Activated CD8-positive, alpha-beta memory T cell treated with anti-CD3 and anti-CD28 coated beads, Interleukin-2, amount 50 U/mL, for 1 hour (primary cell): Measurements from ENCODE around the gene TRIM36.

Source experiments
- DNase-seq: peaks from one replicate; pipeline ENCODE4 v3.0.0-alpha.2; 2020; ENCODE audit errors: extremely low read depth

Gene TRIM36

DNA sequence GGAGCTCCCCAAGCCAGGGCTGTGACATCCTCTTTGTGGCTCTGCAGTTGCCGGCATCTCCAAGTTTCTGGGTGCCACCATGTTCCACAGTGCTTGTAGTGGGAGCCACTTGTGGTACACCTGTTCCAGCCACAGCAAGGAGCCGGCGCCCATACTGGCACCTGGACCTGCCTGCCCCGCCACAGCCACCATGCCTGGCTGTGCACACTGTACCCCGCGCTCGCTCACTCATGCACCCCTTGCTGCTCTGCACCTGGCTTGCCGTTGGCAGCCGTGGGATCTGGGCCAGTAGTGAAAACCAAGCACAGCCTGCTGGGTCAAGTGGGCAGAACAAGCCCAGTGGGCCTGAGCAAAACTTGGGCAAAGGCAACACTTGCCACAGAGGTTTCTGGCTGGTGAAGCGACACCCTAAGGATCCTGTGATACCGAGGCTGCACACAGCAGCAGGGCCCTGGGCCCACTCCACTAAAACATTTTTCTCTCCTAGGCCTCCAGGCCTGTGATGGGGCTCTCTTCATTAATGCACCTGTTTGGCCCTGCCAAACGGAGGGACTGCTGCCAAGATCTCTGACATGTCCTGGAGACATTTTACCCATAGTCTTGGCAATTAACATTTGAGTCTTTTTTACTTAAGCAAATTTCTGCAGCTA lies 2.8 kb downstream of the TRIM36 start:
- no peak for DNase-seq

DNA sequence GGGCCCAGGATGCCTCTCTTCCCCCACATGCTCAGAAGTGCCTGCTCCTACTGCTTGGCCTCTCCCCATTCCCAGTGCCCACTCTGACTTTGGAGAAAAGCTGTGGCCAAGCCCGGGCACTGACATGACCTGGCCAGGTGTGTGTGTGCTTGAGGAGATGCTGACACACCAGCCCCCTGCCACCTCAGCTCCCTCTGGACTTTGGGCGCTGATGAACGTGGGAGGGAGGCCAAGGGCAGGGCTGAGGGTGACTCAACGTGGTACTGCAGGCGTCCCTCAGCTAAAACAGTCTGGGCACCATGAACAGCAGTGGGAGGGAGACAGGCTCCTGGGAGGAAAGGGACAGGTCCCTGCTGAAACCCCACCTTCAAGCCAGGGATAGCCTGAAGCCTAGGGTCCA lies 3.9 kb downstream of the TRIM36 start:
- no peak for DNase-seq

DNA sequence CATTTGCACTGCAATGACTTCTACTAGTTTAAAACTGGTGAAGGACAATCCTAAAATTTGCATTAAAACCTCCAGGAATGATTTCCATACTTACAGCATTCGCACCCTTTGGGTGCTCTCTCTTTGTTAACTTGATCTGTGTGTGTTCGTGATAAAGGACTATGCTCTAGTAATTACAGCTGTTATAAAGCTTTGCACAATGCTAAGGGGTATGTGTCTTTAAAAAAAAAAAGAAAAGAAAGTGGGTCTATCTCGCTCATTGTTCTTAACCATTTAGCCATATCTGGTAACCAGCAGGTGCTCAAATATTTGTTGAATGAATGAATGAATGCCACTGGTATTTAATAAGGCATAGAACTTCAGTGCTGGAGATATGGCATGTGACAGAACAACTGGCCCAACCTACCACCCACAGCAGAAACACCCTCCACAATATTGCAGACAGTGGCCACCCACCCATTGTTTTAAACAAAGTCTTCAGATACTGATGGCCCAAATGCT lies 8.7 kb downstream of the TRIM36 start:
- no peak for DNase-seq

DNA sequence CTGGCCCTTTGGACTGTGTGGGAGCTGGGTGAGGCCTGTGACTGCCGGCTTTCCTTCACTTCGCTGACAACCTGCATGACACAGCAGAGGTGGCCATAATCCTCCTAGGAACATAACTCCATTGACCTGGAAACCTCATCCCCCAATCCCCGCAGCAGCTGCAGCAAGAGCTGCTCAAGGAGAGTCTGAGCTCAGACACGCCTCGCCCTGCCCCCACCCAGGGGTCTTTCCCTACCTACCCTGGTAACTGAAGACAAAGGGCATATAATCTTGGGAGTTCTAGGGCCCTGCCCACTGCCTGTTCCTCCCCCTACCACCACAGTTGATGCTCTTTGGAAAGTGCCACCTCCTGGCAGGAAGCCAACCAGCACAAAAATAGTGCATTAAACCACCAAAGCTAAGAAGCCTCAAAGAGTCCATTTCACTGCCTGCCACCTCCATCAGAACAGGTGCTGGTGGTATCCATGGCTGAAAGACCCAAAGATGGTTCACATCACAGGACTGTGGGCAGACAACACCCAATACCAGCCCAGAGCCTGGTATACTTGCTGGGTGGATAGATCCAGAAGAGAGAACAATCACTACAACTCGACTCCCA lies 18.4 kb downstream of the TRIM36 start:
- DNase-seq = no peak

DNA sequence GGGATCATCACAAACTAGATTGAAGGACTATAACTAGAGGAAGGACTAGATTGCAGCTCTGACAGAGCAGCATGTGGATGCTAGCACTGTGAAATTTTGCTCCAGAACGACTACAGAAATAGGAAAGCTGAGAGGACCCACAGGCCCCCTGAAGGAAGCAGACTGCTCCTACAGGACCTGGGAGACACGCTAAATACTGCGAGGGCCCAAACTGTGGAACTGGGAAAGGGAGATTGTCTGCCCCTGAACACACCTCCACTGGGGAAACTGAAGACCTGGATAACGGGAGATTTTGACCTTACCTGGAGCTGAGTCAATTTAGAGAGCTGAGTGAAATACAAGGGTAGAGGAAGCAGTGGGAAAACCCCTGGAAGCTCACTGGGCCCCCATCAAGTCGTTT lies 19.2 kb downstream of the TRIM36 start:
- no peak for DNase-seq

DNA sequence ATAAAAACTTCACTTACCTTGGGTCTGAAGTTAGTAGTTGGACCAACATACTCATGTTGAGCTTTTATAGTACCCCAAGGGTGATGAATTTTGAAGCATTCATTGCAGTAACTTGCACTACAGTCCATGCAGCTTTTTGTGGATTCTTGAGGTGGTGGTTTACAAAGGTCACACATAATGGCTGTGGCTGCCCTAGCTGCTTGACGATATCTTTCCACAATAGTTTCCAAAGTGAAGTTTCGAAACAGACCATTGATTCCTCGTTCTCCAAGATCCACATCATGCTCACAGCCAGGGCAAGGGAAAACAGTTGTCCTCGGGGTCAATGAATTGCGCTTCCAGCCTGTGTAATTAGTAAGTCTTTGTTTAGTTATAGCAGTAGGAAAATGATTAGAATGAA lies 22.7 kb downstream of the TRIM36 start:
- no peak for DNase-seq

- DNase-seq = no peak
These were observed 33.4 kb downstream of the TRIM36 start for GRCh38 chr5:115136294-115136693.

GRCh38 chr5:115132465-115132864 lies 37.2 kb downstream of the TRIM36 start:
- no peak for DNase-seq

- DNase-seq = no peak
These were observed 43.4 kb downstream of the TRIM36 start for GRCh38 chr5:115126303-115126702.

DNA sequence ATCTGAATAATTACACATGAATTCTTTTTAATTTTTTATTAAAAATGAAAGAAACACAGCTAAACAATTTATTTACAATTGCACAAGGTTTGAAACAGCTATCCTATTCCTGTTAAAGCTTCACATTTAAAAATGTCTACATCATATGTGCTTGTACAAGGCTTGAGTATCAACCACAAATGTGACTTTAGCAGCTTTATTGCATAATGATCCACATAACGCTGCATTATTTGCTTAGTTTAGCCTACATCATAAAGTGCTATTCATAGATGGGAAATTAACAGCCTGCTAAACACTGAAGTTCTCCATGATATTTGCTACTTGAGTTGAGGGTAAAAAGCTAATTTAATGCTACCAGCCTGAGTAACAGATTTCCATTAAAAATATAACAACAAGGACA lies 45.0 kb downstream of the TRIM36 start:
- DNase-seq = no peak

GRCh38 chr5:115116001-115116400 lies 53.7 kb downstream of the TRIM36 start:
- no peak for DNase-seq

DNA sequence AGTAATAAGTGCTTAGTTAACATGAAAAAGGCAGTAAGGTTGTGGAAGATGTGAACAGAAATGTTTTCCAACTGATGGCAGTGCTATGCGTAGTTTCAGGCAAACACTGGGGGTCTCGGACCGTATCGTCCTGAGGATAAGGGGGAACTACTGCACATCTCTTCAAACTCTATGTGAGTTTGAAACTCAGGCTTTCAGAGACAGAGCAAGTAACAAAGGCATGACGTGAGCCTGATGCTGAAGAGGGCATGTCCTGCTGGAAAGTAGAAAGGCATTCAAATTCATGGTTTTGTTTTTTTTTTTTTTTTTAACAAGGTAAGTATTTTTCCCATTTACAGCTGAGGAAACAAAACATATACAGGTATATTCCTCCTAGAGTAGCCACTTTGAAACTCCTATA lies 59.9 kb downstream of the TRIM36 start:
- no peak for DNase-seq

DNA sequence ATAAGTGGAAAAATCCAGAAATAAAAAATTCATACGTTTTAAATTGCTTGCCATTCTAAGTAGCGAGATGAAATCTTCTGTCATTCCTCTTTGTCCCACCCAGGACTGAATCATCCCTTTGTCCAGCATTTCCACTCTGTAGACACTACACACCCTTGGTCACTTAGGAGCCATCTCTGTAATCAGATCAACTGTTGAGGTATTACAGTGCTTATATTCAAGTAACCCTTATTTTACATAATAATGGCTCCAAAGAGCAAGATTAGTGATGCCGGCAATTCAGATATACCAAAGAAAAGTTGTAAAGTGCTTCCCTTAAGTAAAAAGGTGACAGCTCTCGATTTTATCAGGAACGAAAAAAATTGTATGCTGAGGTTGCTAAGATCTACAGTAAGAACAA lies 60.4 kb downstream of the TRIM36 start:
- no peak for DNase-seq

DNA sequence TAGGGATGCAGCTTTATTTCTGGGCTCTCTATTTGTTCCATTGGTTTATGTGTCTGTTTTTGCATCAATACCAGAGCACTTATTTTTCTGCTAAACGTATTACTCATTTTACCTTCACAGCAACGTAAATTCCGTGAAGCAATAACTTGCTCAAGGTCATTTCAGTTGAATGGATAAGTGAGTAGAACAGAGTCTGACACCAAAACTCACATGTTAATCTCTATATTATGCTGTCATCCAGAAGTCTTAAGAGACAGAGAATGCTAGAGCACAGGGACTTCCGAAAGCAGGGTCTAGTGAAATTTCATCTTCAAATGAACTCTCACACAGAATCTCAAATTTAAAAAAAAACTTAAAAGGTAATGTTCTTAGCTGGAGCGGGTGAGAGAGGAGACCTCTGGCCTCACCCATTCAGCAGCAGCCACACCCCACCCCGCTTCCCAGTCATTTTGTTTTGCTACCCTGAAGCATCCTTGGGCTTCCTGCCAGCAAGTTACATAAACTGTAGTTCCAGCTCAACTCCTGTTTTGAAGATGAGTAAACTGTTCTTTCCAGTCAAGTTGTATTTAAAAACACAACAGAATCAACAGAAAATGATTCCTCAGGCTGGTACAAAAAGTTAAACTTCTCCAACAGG lies 69.3 kb downstream of the TRIM36 start:
- no peak for DNase-seq

- no peak for DNase-seq
These were observed 71.5 kb downstream of the TRIM36 start for GRCh38 chr5:115098041-115098702.

- no peak for DNase-seq
These were observed 72.5 kb downstream of the TRIM36 start for GRCh38 chr5:115097236-115097635.

- no peak for DNase-seq
These were observed 73.5 kb downstream of the TRIM36 start for GRCh38 chr5:115096034-115096769.

DNA sequence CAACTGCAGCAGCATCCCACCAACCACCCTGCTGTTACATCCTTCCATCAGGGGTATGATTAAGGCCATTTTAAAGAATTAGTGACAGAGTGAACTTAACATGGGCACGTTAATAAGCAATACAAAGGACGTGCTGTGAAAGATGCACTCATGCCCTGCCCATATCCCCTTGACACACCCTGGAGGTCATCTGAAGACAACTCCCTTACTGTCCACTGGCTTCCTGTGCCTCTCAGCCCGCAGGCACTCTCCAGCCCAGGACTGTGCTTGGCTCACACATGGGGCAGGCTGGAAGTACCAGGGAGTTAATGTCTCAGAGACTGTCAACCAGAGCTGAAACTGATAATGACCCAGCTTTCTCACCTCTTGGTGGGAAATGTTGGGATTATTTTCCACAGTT lies 81.8 kb downstream of the TRIM36 start:
- no peak for DNase-seq

- no peak for DNase-seq
These were observed 83.2 kb downstream of the TRIM36 start for GRCh38 chr5:115086473-115086872.

- DNase-seq = no peak
These were observed 85.4 kb downstream of the TRIM36 start for GRCh38 chr5:115084246-115084793.

- DNase-seq = no peak
These were observed 89.6 kb downstream of the TRIM36 start for GRCh38 chr5:115079924-115080623.
